Neural cell (in vitro differentiated cells): ENCODE data around the gene RGS3.

Experiments used
- EZH2 ChIP-seq: fragments of 200-600, 300-800 bp; shearing (Covaris generic), sonication (generic); IDR thresholded peaks from 2 replicates; pipeline ENCODE4 v1.6.1; 2014; ENCODE audit warnings: antibody characterized with exemption, low read length, borderline replicate concordance, mild to moderate bottlenecking; ENCODE audit not compliant: insufficient read depth, poor library complexity, severe bottlenecking
- TF ChIP-seq, protein P1 (sequence below): fragments of 450-650 bp; IDR thresholded peaks from 2 replicates; pipeline ENCODE4 v1.5.1; 2014; ENCODE audit warnings: antibody characterized with exemption, mild to moderate bottlenecking, moderate library complexity; ENCODE audit not compliant: poor library complexity, severe bottlenecking

DNA sequence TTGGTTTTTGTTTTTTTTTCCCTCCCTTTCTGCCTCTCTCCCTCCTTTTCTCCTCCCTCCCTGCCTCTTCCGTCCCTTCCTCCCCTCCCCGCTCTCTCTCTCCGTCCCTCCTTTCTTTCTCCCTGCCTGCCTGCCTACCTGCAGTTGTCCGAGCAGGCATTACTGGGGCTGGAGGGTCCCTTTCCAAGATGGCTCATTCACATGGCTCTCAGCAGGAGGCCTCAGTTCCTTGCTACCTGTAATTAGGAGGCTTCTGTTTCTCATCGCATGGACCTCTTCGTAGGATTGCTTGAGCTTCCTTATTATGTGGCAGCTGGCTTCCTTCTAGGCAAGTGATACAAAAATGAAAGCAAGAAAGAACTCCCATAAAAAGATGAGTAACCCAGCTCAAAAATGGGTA is 8.0 kb downstream of the RGS3 start:
- no peak for TF ChIP-seq EZH2
- TF ChIP-seq, protein P1, sequence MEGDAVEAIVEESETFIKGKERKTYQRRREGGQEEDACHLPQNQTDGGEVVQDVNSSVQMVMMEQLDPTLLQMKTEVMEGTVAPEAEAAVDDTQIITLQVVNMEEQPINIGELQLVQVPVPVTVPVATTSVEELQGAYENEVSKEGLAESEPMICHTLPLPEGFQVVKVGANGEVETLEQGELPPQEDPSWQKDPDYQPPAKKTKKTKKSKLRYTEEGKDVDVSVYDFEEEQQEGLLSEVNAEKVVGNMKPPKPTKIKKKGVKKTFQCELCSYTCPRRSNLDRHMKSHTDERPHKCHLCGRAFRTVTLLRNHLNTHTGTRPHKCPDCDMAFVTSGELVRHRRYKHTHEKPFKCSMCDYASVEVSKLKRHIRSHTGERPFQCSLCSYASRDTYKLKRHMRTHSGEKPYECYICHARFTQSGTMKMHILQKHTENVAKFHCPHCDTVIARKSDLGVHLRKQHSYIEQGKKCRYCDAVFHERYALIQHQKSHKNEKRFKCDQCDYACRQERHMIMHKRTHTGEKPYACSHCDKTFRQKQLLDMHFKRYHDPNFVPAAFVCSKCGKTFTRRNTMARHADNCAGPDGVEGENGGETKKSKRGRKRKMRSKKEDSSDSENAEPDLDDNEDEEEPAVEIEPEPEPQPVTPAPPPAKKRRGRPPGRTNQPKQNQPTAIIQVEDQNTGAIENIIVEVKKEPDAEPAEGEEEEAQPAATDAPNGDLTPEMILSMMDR: no peak
